H4 (cell line): ENCODE data around the gene CHMP1A. TPM values are rescaled to one million over a fixed set of nuclear protein-coding genes. Genes with fewer than 3 reads are reported as not detected.
"Not testable (repeated sequence)": the region's sequence is repeated elsewhere in the genome, so short reads cannot be mapped to it uniquely, and the experiment has no call there.

Experiments used
- DNase-seq: peaks from one replicate; pipeline ENCODE4 v3.0.0-alpha.2; 2015; ENCODE audit warnings: low spot score
- total RNA-seq: library from RNA; depleted of rRNA; stranded (reverse); fragments of >200 nt; shearing (Covaris generic); gene quantifications from 2 replicates; pipeline ENCODE4 v1.2.3, GENCODE V29; 2014

The CHMP1A gene
- total RNA-seq, 1 experiment from 2014 or later: 70.7 TPM

DNA sequence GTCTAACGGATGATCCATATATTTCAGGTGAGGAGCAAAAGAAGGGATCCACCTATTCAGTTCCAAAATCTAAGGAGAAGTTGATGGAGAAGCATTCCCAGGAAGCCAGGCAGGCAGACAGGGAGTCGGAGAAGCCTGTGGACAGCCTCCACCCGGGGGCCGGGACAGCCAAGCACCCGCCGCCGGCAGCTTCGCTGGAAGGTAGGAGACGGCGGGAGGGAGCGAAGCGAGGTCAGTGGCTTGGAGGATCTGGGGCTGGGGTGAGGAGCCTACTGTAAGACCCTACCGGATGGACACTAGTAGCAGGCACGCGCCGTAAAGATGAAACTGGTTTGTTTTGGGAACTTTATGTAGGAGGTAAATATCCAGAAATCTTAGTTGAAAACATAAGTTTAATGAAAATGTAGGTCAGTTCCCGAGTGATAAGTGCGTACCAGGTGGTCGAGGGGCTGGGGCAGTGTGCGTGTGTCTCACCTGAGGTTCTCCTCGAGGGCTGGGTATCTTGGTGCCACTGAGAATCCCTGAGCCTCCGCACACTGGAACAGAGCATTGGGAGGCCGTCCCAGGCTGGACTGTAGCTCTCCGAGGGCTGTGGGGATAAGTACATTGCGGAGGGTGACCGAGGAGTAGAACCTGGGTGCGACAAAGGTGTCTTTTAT lies 842 bp upstream of the CHMP1A start:
- no peak for DNase-seq

DNA sequence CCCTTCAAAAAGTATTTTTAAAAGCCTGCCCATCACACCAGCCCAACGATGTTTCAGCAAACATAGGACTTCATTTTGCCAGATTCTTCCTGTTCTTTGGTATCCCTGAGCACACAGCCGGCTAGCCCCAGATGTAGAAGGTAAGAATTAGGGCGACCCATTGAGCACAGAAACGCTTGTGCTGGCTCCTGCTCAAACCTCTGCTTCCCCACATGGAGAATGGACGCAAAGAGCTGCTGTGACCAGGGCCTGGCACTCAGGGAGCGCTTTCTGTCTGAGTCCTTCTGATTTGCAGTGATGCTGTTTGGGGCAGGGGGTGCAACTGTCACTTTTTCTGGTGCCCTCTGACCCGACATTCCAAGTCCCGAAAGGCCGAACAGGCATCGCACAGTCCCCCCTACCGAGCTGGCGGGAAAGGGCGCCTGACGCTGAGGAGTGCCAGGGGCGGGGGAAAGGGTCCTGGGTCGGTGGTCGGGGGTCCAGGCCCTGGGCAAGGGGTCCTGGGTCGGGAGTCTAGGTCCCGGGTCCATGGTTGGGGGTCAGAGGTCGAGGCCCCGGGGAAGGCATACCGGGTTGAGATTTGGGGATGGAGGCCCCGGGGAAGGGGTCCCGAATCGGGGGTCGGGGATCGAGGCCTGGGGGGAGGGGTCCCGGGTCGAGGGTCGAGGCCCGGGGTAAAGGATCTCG lies 930 bp downstream of the CHMP1A start:
- DNase-seq: no peak

DNA sequence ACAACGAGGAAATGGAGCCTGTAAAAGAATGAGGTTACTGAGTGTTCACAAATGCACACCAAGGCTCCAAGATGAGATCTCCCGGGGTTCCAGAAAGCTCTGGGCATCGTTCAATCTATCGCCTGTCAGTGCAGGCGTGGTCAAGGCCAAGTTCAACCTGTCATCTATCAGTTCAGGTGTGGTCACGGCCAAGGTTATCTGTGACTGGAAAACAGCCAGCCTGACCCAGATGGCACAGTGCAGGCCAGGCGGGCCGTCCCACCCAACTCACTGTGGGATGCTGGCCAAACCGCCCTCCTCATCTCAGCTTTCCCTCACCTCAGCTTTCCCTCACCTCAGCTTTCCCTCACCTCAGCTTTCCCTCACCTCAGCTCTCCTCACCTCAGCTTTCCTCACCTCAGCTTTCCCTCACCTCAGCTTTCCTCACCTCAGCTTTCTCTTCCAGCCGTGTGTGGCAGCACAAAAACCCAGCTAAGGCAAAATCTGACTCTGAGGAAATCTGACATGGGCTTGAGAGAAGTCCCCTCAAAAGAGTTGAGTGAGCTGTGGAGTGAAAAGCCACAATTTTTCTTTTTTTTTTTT lies 2.4 kb downstream of the CHMP1A start:
- no peak for DNase-seq

DNA sequence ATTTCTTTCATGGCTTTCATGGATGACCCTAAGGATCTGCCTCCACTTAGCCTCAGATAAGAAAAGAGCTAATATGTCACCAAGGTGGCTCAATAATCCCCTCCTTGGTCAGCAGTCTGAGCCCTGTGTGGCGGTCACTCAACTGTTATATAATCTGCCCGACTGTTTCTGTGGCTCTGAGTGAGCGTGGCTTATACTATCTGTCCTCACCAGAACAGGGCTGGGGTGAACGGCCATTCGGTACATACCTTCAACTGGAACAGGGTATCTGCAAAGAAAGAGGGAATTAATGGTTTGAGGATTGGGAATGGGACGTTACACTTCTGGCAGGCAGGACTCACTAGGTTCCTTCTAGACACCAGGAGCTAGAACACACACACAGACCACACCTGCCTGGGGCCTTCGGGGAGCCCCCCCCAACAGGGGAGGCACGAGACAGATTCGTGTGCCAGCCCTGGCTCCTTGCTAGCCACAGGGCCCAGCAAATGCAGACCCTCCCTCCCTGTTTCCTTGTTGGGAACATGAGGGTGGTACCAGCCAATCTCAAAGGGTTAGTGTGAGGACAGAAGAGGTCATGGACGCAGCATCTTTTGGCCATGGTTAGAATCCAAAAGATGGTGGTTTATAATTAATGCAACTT lies 3.7 kb downstream of the CHMP1A start:
- DNase-seq: no peak

DNA sequence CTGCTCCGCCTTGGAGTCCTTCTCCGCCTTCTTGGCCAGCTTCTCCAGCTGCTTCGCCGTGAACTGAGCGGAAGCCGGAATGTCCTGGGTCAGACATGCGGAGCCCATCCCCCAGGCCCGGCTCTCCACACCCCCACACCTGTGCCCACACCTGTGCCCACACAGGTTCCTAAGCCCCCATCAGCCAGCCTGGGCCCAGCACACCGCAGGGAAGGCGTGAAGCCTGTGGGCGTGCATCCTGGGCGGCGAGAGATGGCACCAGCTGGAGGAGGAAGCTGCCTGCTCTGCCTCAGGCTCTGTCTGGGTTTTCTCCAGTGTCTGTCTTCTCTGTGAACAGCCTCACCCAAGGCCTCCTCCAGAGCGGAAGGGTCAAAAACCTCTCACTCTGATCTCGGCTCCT lies 5.9 kb downstream of the CHMP1A start:
- no peak for DNase-seq

DNA sequence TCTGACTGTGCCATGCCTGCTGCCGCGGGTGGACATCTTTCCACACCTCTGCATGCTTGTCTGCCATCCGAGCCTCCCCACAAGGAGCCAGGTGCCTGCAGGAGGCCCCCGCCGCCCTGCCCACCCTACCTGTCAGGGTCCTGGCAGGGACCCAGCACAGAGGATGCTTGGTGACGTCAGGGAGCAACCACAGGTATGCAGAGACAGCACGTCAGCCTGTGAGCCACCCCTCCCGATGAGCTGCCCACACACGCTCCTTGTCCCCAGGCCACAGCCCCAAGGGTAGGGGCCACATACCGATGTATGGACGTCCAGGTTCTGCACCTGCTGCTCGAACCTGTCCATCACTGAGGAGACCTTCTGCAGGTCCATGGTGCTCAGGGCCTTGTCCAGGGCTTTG lies 10.6 kb downstream of the CHMP1A start:
- DNase-seq: no peak

DNA sequence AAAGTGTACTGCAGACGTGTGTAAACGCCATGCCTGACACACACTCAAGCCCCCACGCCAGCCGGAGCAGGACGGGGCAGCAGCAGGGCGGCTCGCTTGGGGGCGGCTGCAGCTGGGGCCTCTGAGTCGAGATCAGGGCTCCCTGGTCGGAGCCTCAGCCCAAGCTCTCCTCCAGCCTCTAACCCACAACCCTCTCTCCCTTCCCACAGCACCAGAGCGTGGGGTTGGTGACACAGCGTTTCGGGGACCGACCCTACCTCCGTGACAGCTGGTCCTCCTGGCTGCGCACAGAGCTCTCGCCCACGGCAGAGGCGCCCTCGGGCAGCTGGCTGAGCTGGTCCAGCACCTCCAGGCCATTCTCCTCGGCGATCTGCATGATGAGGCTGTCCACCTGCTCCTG lies 11.2 kb downstream of the CHMP1A start:
- DNase-seq: no peak

DNA sequence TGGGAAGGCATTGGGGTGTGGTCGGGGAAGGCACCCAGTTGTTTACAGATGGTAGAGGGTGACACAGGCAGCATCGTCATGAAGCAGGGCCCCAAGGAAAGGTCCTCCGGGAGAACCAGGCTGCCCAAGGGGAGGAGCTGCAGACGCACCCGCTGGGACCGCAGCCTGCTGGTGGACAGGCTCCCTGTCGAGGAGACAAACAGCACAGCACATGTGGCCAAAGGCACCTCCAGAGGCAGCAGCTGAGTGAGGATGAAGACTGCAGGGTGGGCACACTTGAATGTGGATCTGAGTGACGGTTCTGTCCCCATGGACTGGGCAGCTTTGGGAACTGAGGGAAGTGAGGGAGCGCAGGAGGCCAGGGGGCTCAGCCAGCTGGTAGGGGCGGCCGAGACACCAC lies 12.4 kb downstream of the CHMP1A start:
- DNase-seq: no peak

DNA sequence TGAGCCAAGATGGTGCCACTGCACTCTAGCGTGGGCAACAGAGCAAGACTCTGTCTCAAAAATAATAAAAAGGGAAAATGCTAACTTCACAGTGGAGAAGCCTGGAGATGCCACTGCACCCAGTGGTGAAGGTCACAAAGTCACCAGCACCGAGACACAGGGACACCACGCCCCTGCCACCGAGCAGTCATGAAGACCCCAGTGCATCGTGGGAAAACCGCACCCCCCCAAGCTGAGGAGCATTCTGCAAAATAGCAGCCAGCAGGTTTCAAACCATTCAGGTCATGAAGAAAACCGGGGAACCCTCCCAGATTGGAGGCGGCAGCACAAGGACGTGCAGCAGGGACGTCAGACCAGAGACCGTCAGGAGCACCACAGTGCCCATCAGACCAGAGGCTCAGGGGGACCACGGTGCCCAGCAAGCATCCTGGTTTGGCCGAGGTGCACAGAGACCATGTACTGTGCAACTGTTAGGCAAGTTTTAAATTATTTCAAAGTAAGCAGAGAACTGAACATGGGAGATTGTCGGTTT lies 13.7 kb downstream of the CHMP1A start:
- DNase-seq: no peak

DNA sequence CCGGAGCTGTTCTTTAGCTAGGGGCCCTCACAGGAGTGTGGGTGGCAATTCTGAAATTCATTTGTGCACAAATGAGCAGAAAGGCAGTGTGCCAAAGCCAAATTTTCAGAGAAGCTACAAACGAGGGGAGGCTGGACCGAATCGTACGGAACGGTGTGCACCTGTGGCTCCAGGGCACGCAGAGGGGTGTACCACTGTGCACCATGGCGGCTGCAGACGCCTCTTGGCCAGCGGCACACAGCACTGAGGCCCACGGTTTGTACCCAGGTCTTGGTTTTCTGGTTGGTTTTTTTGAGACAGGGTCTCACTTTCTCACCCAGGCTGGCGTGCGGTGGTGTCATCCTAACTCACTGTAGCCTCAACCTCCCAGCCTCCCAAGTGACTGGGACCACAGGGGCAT lies 14.9 kb downstream of the CHMP1A start:
- no peak for DNase-seq

DNA sequence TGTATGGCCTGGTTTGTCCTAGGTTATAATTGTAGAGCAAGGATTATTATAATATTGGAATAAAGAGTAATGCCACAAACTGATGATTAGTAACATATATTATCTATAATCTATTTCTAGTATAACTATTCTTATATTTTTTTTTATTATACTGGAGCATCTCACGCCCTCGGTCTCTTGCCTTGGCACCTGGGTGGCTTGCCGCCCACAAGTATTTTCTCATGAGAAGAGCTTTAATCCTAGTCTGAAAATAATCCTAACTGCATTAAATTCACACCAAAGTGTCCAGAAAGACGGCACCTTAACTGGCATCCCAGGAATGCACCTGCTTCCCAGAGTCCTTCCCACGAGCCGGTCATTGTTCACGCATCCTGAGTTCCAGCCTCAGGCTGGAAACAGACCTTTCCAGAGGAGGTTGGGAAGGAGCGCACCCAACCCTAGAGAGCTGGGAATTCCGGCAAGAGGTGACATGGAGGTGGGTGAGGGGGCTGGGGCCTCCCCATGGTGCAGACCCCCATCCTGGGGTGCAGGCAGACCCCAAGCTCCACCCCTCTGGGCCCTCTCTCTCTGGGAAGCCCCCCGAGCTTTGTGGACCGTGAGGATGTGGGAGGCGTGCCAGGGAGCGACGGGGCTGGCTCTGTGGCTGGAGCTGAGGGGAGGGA lies 15.9 kb downstream of the CHMP1A start:
- no peak for DNase-seq

DNA sequence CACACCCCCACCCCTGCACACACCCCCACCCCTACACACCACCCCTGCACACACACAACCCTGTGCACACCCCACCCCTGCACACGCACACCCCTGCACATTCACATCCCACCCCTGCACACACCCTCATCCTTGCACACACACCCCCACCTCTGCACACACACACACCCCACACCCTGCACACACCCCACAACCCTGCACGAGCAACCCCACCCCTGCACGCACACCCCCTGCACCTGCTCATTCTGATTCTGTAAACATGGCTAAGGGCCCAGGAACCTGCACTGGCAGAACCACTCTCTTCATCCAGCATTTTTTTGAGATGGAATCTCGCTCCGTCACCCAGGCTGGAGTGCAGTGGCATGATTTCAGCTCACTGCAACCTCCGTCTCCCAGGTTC lies 18.1 kb downstream of the CHMP1A start:
- DNase-seq: no peak

DNA sequence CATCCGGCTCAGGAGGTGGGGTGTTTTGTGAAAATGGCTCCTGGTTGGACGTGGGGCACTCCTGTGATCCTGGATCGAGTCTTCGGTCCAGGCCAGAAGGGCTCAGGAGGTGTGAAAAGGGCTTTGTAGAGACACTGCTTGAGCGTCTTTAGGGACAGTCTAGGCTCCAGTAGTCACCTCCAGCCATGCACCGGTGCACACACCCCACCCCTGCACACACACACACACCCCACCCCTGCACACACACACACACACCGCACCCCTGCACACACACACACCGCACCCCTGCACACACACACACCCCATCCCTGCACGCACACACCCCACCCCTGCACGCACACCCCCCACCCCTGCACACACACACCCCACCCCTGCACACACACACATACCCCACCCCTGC lies 19.1 kb downstream of the CHMP1A start:
- DNase-seq: no peak

DNA sequence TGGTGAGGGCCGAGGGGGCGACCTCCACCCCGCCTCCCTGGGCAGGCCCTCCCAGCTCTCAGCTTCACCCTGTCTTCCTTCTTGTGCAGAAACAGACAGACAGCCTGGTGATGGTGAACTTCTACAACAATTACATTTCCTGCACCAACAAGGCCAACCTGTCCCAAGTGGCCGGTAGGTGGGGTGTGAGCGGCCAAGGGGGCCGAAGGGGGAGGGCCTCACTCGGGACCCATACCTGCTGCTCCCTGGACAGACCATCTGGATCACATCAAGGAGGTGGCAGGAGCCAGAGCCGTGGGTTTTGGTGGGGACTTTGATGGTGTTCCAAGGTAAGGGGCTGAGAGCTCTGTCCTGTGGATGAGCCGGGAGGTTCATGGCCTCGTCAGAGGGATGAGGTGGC lies 20.1 kb downstream of the CHMP1A start:
- no peak for DNase-seq

DNA sequence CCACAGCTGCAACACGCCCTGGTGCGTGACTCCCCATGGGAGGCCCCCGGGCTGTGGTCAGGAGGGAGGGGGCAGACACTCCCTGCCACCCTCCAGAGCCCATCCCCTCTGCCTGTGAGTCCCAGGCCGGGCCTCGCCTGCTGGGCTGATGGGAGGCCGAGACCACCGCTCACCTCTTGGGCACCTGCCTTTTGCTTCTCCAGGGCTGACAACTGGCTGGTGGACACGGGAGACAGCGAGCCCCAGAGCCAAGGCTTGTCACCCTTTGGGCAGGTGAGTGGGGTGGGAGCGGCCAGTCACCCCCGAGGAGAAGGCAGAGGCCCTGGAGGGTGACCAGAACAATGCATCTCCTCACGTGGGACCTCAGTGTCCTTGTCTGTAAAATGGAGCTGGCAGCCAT lies 20.8 kb downstream of the CHMP1A start:
- no peak for DNase-seq

DNA sequence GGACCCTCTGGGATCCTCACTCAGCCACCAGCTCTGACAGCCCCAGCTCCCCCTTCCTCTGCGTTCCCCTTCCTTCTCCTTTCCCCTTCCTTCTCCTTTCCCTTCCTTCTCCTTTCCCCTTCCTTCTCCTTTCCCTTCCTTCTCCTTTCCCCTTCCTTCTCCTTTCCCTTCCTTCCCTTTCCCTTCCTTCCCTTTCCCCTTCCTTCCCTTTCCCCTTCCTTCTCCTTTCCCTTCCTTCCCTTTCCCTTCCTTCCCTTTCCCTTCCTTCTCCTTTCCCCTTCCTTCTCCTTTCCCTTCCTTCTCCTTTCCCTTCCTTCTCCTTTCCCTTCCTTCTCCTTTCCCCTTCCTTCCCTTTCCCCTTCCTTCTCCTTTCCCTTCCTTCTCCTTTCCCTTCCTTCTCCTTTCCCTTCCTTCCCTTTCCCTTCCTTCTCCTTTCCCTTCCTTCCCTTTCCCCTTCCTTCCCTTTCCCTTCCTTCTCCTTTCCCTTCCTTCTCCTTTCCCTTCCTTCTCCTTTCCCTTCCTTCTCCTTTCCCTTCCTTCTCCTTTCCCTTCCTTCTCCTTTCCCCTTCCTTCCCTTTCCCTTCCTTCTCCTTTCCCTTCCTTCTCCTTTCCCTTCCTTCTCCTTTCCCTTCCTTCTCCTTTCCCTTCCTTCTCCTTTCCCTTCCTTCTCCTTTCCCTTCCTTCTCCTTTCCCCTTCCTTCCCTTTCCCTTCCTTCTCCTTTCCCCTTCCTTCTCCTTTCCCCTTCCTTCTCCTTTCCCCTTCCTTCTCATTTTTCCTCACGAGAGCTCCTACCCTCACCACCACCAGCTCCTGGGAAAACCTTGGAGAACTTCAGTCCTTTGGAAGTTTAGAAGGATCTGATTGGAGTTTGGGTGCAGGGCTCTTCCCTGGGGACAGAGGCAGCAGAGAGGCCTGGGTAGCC lies 22.8 kb downstream of the CHMP1A start:
- DNase-seq: not testable (repeated sequence)

DNA sequence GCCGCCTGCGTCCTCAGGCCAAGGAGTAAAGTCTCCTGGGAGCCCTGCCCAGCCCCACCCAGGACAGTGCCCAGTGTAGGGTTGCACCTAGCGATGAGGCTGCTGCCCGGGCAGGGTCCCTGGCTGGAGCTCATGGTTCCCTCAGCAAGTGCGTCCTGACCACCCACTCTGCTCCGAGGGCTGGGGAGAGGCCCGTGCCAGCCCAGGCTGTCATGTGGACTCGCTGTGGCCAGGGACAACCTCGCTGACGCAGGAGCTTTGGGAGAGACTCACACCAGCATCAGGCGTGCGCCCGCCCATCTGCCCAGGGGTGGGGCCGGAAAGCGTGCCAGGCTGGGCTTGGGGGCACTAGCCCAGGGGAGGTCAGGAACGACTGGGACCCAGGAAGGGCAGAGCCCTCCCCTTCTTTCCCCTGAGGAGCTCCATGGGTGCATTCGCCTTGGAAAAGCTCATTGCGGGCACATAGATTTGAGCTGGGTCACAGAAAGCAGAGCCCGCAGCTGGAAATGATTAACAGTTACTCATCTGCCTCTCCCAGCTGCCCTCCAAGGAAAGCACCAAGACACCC lies 24.4 kb downstream of the CHMP1A start:
- peak; percentile 76 for DNase-seq

DNA sequence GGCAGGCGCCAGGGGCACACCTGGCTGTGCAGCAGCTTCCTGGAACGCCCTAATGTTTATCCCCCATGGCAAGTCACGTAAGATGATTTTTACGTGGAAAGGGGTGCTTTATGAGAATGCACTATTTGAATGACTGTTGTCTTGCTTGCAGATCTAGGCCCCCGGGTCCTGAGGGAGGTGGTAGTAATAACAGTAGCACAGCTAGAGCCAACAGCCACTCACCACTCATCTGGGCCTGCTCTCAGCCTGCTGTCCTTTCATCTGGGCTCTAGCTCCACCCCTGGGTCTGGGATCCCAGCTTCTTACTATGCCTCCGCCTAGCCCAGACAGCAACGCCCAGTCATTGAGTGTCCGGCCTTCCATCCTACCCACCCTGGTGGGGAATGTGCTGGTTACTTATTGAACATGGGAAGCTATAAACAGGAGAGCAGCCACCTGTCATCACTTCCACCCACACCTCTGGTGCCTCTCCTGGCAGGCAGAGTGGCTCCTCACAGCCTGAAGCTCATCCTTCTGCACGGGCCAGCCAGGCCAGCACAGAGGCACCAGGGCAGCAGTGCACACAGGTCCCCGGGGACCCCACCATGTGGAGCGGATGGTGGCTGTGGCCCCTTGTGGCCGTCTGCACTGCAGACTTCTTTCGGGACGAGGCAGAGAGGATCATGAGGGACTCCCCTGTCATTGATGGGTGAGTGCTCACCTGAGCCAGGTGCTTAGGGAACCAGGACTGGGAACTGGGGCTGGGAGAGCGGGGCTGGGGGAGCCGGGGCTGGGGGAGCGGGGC lies 27.5 kb downstream of the CHMP1A start:
- no peak for DNase-seq

DNA sequence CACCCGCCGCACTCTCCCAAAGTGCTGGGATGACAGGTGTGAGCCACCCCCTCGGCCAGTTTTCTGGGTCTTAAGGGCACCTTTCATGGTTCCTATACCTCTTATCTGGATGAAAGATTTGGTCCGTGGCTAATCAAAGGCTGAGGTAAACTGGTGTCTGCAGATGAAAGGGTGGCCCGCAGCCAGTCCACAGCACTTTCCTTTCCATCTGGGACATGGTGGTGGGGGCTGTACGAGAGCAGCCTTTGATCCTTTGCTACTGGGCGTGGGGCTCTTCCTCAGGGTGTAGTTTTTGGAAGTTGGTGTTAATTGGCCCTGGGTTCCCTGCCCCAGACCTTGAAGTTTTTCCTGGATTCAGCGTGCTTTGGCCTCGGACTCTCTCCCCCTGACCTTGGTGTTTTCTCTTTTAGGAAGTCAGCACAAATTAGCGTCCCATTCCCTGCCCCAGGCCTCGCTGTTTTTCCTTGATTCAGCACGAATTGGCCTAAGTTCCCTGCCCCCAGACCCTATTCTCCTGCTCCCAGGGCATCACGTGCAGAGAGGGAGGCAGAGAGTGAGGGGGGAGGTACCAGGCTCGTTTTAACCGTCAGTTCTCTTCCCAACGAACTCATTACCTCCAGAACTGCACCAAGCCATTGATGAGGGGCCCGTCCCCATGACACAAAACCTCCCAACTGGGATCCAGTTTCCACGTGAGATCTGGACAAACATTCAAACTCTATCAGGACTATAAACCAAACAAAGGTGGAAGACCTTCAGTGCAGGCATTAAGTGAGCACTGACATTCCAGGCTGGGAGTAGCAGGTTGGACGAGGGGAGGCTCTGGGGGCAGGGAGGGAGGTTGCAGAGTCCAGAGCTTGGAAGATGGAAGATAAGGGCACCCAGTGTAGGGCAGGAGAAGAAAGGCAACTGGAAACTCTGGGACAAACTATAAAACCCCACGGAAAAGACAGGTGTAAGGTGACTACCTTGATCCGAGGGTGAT lies 32.4 kb downstream of the CHMP1A start:
- no peak for DNase-seq
